CD4-positive, alpha-beta memory T cell (primary cell): ENCODE results near the gene TMEM179. TPM values are rescaled to one million over a fixed set of nuclear protein-coding genes. Genes with fewer than 3 reads are reported as not detected.

Experiments used
- CTCF ChIA-PET: fragments of 350-600 bp; sonication (Branson Sonifier 250); formaldehyde crosslinking; loops from one replicate; lab custom pipeline; 2021; ENCODE audit warnings: inconsistent platforms; ENCODE audit not compliant: partially characterized antibody; lab: Charles Lee
- POLR2A ChIA-PET: fragments of 350-600 bp; sonication (Branson Sonifier 250); formaldehyde crosslinking; loops from one replicate; lab custom pipeline; 2021; ENCODE audit not compliant: partially characterized antibody; lab: Charles Lee
- DNase-seq, 5 donors: peaks; one replicate each; pipeline versions ENCODE4 v3.0.0 to v3.0.0-alpha.2; 2020 to 2022; ENCODE audit warnings: mixed read lengths in 1 of 5
- H3K27ac ChIP-seq: one replicate; pipeline ENCODE4 v1.7.0; 2013; ENCODE audit warnings: low read depth, low read length
- H3K27me3 ChIP-seq: 2 replicates; pipeline ENCODE4 v1.7.0; 2013; ENCODE audit warnings: mild to moderate bottlenecking, low read length, moderate library complexity; ENCODE audit not compliant: insufficient read depth
- H3K36me3 ChIP-seq: 2 replicates; pipeline ENCODE4 v1.7.0; 2013; ENCODE audit warnings: mild to moderate bottlenecking, low read length, moderate library complexity; ENCODE audit not compliant: insufficient read depth
- H3K4me1 ChIP-seq: 2 replicates; pipeline ENCODE4 v1.7.0; 2013; ENCODE audit warnings: mild to moderate bottlenecking, low read length, moderate library complexity; ENCODE audit not compliant: insufficient read depth
- H3K4me3 ChIP-seq, 2 donors: one replicate each; pipeline ENCODE4 v1.7.0; 2013; ENCODE audit warnings: low read length in 2 of 2, mild to moderate bottlenecking in 1 of 2
- H3K9me3 ChIP-seq, 2 donors: one replicate each; pipeline ENCODE4 v1.7.0; 2013; ENCODE audit warnings: low read length in 2 of 2, control low read depth in 1 of 2; ENCODE audit not compliant: control insufficient read depth in 1 of 2
- H3K27ac Mint-ChIP-seq, 7 donors: one replicate each; pipeline ENCODE4 v1.8.0; 2020 to 2021; ENCODE audit warnings: mixed read lengths in 7 of 7, mild to moderate bottlenecking in 6 of 7, inconsistent platforms in 3 of 7, moderate library complexity in 3 of 7
- H3K27me3 Mint-ChIP-seq, 2 donors: one replicate each; pipeline ENCODE4 v1.8.0; 2020 to 2021; ENCODE audit warnings: mixed read lengths in 2 of 2
- H3K36me3 Mint-ChIP-seq, 2 donors: one replicate each; pipeline ENCODE4 v1.8.0; 2020 to 2021; ENCODE audit warnings: mixed read lengths in 2 of 2, inconsistent platforms in 1 of 2, mild to moderate bottlenecking in 1 of 2
- H3K4me1 Mint-ChIP-seq, 4 donors: one replicate each; pipeline ENCODE4 v1.8.0; 2020 to 2021; ENCODE audit warnings: mixed read lengths in 4 of 4, mild to moderate bottlenecking in 1 of 4
- H3K4me3 Mint-ChIP-seq, 8 donors: one replicate each; pipeline ENCODE4 v1.8.0; 2020 to 2021; ENCODE audit warnings: mixed read lengths in 8 of 8, mild to moderate bottlenecking in 7 of 8, moderate library complexity in 6 of 8, inconsistent platforms in 3 of 8
- H3K9me3 Mint-ChIP-seq, 8 donors: one replicate each; pipeline ENCODE4 v1.8.0; 2020 to 2021; ENCODE audit warnings: mixed read lengths in 8 of 8, mild to moderate bottlenecking in 5 of 8, inconsistent platforms in 3 of 8, moderate library complexity in 1 of 8
- intact Hi-C: fragments of 100-400 bp; cut with micrococcal nuclease; formaldehyde crosslinking; loops from one replicate; pipeline ENCODE4 v1.15.1; 2023
- polyA plus RNA-seq, 2 donors: library from polyadenylated mRNA; unstranded; fragments of 300-500 nt; fragmentation: Illumina TruSeq; gene quantifications; one replicate each; pipeline ENCODE4 v1.2.3, GENCODE V29; 2021
- total RNA-seq, 2 experiments: library from RNA; stranded (reverse); gene quantifications; one replicate each; pipeline ENCODE4 v1.2.3, GENCODE V29; 2021

TMEM179 gene
- total and polyA plus RNA-seq, 4 experiments from 2014 or later: not detected

DNA sequence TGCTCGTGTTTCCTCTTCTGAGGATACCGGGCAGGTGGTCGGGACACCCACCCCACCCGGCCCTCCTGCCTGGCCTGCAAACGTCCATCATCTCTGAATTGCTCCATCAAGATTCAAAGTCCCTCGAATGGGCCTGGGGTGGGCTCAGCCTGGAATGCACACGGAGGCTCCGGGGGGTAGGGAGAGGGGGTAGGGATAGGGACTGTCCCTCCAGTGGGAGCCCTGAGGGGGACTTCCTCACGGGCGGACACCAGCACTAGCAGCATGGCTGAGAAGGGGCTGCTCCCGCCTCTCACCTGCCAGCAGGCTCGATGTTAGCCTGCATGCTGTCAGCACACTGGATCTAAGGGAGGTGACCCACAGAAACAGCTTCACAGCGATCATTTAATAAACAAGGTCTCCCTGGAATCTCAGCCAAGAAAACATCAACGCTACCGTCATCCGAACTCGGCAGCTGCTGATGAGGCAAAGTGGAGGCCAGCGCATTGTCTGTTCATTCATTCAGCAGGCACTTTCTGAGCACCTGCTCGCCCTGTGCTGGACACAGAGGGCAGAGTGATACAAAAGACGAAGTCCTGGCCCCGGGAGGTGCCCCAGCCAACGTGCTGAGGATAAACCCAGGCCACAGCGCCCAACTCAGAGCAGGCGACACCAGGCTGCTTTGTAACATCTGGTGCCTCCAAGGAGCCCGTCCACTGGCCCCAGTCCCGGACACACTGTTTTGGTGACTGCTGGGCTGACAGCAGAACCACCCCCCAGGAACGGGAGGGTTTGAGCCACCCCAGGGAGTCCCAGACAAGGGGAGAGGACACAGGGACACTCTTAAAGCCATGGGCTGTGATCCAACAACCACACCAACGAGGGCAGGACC, 6.3 kb downstream of the TMEM179 start:
- H3K27ac Mint-ChIP-seq: no peak overlapping the region
- no peak overlapping the region for H3K27ac ChIP-seq
- H3K9me3 Mint-ChIP-seq: no peaks in the 10 kb centered on the region
- ChIA-PET POLR2A (no interaction called here), CTCF (no interaction called here)
- DNase-seq: no peak
- peaks cover 10 to 16% of the 10 kb centered on the region in 2 donors for H3K27me3 Mint-ChIP-seq
- H3K4me3 Mint-ChIP-seq: no peak overlapping the region
- no peaks in the 10 kb centered on the region for H3K4me1 ChIP-seq
- intact Hi-C loops: no loop called here
- H3K36me3 ChIP-seq: no peaks in the 10 kb centered on the region
- no peaks in the 10 kb centered on the region for H3K9me3 ChIP-seq
- no peak overlapping the region for H3K4me3 ChIP-seq
- no peaks in the 10 kb centered on the region for H3K36me3 Mint-ChIP-seq
- H3K27me3 ChIP-seq: no peaks in the 10 kb centered on the region
- H3K4me1 Mint-ChIP-seq: peaks cover 0 to 3% (median 1%) of the 10 kb centered on the region in 4 donors

GRCh38 chr14:104597576-104597975, 7.0 kb downstream of the TMEM179 start:
- Mint-ChIP-seq H3K4me1 (peaks cover 0 to 3% (median 1%) of the 10 kb centered on the region in 4 donors), H3K9me3 (no peaks in the 10 kb centered on the region), H3K27ac (no peak overlapping the region), H3K27me3 (peaks cover 9 to 15% of the 10 kb centered on the region in 2 donors), H3K4me3 (no peak overlapping the region), H3K36me3 (no peaks in the 10 kb centered on the region)
- H3K9me3 ChIP-seq: no peaks in the 10 kb centered on the region
- no peaks in the 10 kb centered on the region for H3K27me3 ChIP-seq
- intact Hi-C loops: no loop called here
- no peaks in the 10 kb centered on the region for H3K4me1 ChIP-seq
- no peak overlapping the region for H3K4me3 ChIP-seq
- no peak for DNase-seq
- H3K36me3 ChIP-seq: no peaks in the 10 kb centered on the region
- POLR2A ChIA-PET: no interaction called here
- CTCF ChIA-PET: no interaction called here
- H3K27ac ChIP-seq: no peak overlapping the region

GRCh38 chr14:104596927-104597351, 7.6 kb downstream of the TMEM179 start:
- POLR2A ChIA-PET: no interaction called here
- no peak overlapping the region for H3K27ac Mint-ChIP-seq
- no peak overlapping the region for H3K4me3 Mint-ChIP-seq
- Histone ChIP-seq H3K4me3 (no peak overlapping the region), H3K27ac (no peak overlapping the region), H3K27me3 (no peaks in the 10 kb centered on the region), H3K9me3 (no peaks in the 10 kb centered on the region), H3K36me3 (no peaks in the 10 kb centered on the region), H3K4me1 (no peaks in the 10 kb centered on the region)
- intact Hi-C loops: no loop called here
- CTCF ChIA-PET: no interaction called here
- peaks cover 12 to 21% of the 10 kb centered on the region in 2 donors for H3K27me3 Mint-ChIP-seq
- H3K4me1 Mint-ChIP-seq: peaks cover 0 to 6% (median 1%) of the 10 kb centered on the region in 4 donors
- no peaks in the 10 kb centered on the region for H3K36me3 Mint-ChIP-seq
- no peaks in the 10 kb centered on the region for H3K9me3 Mint-ChIP-seq
- no peak for DNase-seq

DNA sequence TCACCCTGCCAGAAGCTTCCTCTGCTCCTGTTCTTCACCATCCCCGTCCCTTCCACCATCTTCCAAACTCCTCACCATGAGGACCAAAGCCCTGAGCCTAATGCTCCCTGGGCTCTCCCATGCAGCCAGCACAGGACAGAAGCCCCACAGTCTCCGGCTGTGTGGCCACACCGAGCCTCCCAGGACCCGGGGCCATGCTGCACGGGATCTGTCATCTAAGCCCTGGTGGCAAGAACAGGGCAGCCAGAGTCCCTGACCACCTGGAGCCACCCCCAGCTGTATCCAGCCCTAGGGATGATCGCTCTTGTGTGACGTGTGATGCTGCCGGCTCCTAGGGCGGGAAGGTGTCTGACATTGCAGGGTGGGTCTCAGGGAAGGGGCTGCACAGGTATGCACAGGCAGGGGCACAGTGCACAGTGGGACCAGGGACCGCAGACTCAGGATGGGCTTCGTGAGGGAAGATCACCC, 8.1 kb downstream of the TMEM179 start:
- H3K27me3 Mint-ChIP-seq: peaks cover 12 to 21% of the 10 kb centered on the region in 2 donors
- ChIA-PET POLR2A (no interaction called here), CTCF (no interaction called here)
- Histone ChIP-seq H3K4me1 (no peaks in the 10 kb centered on the region), H3K27me3 (no peaks in the 10 kb centered on the region), H3K36me3 (no peaks in the 10 kb centered on the region), H3K9me3 (no peaks in the 10 kb centered on the region), H3K27ac (no peak overlapping the region), H3K4me3 (no peak overlapping the region)
- H3K36me3 Mint-ChIP-seq: no peaks in the 10 kb centered on the region
- H3K4me1 Mint-ChIP-seq: peaks cover 0 to 6% (median 1%) of the 10 kb centered on the region in 4 donors
- H3K4me3 Mint-ChIP-seq: no peak overlapping the region
- no peaks in the 10 kb centered on the region for H3K9me3 Mint-ChIP-seq
- DNase-seq: no peak
- no peak overlapping the region for H3K27ac Mint-ChIP-seq
- intact Hi-C loops: no loop called here

GRCh38 chr14:104595911-104596450, 8.6 kb downstream of the TMEM179 start:
- no peak overlapping the region for H3K27ac ChIP-seq
- H3K27me3 ChIP-seq: no peaks in the 10 kb centered on the region
- no peaks in the 10 kb centered on the region for H3K36me3 ChIP-seq
- POLR2A ChIA-PET: no interaction called here
- CTCF ChIA-PET: no interaction called here
- H3K36me3 Mint-ChIP-seq: no peaks in the 10 kb centered on the region
- H3K27ac Mint-ChIP-seq: no peak overlapping the region
- H3K9me3 ChIP-seq: no peaks in the 10 kb centered on the region
- no peak overlapping the region for H3K4me3 Mint-ChIP-seq
- intact Hi-C loops: no loop called here
- H3K4me1 ChIP-seq: no peaks in the 10 kb centered on the region
- H3K4me1 Mint-ChIP-seq: peaks cover 0 to 6% (median 1%) of the 10 kb centered on the region in 4 donors
- no peak for DNase-seq
- H3K9me3 Mint-ChIP-seq: no peaks in the 10 kb centered on the region
- peaks cover 11 to 20% of the 10 kb centered on the region in 2 donors for H3K27me3 Mint-ChIP-seq
- no peak overlapping the region for H3K4me3 ChIP-seq

DNA sequence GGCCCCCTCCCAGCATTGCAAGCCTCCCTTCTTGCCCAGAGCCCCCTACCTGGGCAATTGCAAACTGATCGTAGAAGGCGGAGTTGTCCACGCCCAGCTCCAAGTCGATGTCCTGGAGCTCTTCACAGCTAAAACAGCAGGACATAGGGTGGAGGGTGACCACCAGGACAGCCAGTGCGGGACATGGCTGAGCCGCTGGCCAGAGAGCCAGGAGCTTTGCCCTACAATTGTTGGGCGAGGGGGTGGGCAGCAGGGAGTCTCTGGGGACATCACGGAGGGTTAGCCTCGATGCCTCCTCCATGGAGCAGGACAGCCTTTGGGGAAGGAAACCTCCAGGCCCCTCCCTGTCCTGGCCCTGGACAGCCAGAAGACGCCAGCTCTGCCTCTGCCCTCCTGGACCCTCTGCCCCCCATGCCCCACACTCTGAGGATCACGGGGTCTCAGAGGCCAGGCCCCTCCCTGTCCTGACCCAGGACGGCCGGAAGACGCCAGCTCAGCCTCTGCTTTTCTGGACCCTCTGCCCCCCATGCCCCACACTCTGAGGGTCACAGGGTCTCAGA, 9.4 kb downstream of the TMEM179 start:
- POLR2A ChIA-PET: no interaction called here

GRCh38 chr14:104594310-104595046, 10.1 kb downstream of the TMEM179 start:
- ChIA-PET POLR2A (no interaction called here), CTCF (no interaction called here)
- no peaks in the 10 kb centered on the region for H3K36me3 Mint-ChIP-seq
- H3K9me3 Mint-ChIP-seq: no peaks in the 10 kb centered on the region
- Histone ChIP-seq H3K27ac (no peak overlapping the region), H3K36me3 (no peaks in the 10 kb centered on the region), H3K4me3 (no peak overlapping the region), H3K4me1 (no peaks in the 10 kb centered on the region), H3K27me3 (no peaks in the 10 kb centered on the region), H3K9me3 (no peaks in the 10 kb centered on the region)
- no peak overlapping the region for H3K4me3 Mint-ChIP-seq
- peaks cover 0 to 4% (median 0%) of the 10 kb centered on the region in 4 donors for H3K4me1 Mint-ChIP-seq
- DNase-seq: no peak
- no peak overlapping the region for H3K27ac Mint-ChIP-seq
- intact Hi-C loops: no loop called here
- peaks cover 5 to 13% of the 10 kb centered on the region in 2 donors for H3K27me3 Mint-ChIP-seq

More for the DNA sequence above, 9.4 kb downstream of the TMEM179 start:
- Histone ChIP-seq H3K4me3 (no peak overlapping the region), H3K4me1 (no peaks in the 10 kb centered on the region), H3K27me3 (no peaks in the 10 kb centered on the region), H3K9me3 (no peaks in the 10 kb centered on the region), H3K36me3 (no peaks in the 10 kb centered on the region), H3K27ac (no peak overlapping the region)
- peaks cover 0 to 4% (median 0%) of the 10 kb centered on the region in 4 donors for H3K4me1 Mint-ChIP-seq
- no peak for DNase-seq
- H3K9me3 Mint-ChIP-seq: no peaks in the 10 kb centered on the region
- CTCF ChIA-PET: no interaction called here
- H3K27ac Mint-ChIP-seq: no peak overlapping the region
- no peak overlapping the region for H3K4me3 Mint-ChIP-seq
- peaks cover 6 to 17% of the 10 kb centered on the region in 2 donors for H3K27me3 Mint-ChIP-seq
- intact Hi-C loops: no loop called here
- no peaks in the 10 kb centered on the region for H3K36me3 Mint-ChIP-seq
